Right forelimb (tissue), 1 donor: ENCODE data around the gene CCBE1.
"Not testable (repeated sequence)": the region's sequence is repeated elsewhere in the genome, so short reads cannot be mapped to it uniquely, and the experiment has no call there.

Source experiments
- DNase-seq: peaks from one replicate; pipeline ENCODE4 v3.0.0-alpha.2; 2018

CCBE1 gene

DNA sequence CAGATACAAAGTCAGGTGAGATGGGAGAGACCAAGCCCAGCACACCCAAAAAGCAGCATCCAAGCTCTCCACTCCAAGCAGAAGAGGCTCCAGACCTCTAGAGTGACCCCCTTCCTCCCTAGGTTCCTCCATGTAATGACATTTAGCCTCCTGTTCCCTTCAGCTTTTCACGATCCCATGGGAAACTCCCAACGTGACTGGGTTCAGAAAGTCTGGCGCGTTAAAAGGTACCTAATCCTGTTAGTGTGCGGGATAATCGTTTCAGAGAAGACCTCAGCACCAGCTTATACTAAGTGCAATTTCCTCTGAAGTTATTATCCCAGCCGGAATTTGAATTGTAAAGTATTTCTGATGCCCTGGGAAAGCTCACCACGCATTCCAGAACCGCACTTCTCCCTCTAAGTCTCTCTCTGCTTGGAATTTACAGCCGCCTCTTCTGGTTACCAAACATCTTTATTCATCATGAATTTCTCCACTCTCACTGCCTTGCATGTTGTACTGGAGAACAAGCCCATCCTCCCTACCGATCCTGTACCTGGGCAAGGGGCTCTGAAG, 46.9 kb downstream of the CCBE1 start:
- DNase-seq, result no peak

DNA sequence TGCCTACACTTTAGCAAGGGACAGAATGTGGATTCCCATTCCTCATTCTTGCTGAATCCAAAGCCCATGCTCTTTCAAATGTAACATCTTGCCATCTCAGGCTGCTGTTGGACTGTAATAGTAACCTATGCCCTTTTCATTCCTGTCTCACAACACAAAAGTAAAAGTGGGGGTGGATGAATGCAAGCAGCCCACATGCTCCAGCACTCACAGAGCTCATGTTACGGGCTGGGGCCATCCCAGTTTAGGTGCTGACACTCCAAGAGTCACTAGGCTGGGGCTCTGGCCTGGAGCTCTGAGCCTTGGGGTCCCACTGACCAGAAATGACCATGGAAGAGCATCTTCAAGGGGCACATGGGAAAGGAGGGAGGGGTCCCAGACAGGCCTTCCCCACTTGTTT, 47.6 kb downstream of the CCBE1 start:
- DNase-seq, result no peak

DNA sequence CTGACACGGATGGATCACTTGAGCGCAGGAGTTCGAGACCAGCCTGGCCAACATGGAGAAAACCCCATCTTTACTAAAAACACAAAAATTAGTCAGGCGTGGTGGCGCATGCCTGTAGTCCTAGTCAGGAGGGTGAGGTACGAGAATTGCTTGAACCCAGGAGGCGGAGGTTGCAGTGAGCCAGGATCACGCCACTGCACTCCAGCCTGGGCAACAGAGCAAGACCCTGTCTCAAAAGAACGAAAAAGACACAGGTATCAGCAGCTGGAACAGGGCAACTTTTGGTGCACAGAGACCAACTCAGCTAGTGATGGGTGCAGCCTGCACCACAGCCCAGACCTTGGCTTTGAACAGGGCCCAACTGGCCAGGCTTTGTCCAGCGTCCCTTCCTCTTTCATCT, 48.8 kb downstream of the CCBE1 start:
- DNase-seq, result not testable (repeated sequence)

DNA sequence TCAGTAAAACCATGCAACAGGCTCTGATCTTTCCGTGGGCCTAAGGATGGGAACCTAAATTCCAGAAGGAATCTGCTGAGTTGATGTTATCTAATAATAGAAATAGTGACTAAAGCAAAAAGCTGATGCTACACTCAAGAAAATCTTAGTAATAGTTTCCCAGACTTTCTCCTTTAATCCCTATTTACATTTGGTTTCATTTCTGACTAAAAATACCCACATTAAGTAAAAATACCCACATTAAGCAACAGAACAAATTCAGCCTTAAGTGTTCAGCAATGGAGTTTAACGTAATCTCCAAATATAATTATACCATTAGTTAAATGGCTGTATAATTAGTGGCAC, 50.3 kb downstream of the CCBE1 start:
- DNase-seq, result no peak

DNA sequence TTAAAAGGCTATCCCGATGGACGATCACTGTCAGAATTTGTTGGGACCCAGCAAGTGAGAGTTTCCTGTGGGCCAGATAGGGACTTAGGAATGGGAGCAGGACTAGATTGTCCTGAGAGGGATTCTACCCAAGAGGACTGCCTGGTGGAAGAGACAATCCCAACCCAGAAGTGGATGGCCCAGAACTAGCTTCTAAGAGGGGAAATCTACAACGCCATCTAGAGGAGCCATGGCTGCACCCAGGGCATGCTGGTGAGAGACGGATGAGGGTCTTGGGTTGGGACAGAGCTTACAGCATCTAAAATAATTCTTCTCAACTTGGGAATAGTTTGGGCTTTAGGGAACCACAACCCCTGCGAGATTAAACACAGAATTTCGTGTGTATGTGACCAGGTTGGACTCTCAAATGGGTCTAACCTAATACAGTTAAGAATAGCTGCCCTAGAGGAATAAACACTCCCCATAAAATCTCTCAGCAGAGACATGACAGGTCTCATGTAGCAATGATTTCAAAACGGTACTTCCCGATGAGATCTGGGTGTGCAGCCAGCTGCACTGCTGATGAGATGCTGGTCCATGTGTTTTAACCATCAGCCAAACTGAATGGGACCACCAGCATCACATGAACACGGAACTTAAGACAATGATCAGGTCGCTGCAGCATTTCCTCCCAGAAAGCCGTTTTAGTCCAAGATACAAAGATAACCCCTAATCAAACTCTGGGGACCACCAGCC, 50.8 kb downstream of the CCBE1 start:
- no peak for DNase-seq

DNA sequence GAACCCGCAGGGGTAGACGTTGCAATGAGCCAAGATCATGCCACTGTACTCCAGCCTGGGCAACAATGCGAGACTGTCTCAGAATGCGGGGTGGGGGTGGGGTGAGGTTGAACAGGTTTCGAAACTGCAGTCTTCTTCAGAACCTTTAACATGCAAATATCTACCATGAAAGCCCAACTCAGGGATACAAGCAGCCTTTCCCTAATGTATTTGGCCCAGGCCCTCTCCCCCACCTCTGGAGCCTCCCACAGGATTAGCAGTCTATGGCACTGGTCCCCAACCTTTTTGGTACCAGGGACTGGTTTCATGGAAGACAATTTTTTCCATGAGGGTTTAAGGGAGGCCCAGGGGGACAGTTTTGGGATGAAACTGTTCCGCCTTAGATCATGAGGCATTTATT, 53.5 kb downstream of the CCBE1 start:
- DNase-seq, result no peak

DNA sequence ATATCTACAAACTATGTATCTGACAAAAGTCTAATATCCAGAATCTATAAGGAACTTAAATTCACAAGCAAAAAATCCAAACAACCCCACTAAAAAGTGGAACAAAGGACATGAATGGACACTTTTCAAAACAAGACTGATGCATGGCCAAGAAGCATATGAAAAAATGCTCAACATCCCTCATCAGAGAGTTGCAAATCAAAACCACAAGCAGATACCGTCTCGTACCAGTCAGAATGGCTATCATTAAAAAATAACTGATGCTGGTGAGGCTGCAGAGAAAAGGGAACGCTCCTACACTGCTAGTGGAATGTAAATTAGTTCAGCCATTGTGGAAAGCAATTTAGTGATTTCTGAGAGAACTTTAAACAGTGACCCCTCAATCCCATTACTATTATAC, 56.5 kb downstream of the CCBE1 start:
- no peak for DNase-seq

DNA sequence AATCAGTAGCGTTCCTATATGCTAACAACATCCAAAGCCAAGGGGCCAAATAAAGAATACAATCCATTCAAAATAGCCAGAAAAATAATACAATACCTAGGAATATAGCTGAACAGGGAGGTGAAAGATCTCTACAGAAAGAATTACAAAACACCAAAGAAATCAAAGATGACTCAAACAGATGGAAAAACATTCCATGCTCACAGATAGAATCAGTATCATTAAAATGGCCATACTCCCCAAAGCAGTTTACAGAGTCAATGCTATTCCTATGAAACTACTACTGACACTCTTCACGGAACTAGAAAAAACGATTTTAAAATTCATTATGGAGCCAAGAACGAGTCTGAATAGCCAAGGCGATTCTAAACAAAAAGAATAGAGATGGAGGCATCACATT, 57.4 kb downstream of the CCBE1 start:
- no peak for DNase-seq

DNA sequence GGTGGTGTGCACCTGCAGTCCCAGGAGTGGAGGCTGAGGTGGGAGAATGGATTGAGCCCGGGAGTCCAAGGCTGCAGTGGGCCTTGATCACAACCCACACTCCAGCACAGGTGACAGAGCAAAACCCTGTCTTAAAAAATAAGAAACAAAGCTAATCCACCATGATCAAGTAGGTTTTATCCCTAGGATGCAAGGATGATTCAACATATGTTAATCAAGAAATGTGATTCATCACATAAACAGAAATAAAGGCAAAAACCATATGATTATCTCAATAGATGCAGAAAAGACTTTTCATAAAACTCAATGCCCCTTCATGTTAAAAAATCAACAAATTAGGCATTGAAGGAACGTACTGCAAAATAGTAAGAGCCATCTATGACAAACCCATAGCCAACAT, 58.1 kb downstream of the CCBE1 start:
- DNase-seq, result no peak

DNA sequence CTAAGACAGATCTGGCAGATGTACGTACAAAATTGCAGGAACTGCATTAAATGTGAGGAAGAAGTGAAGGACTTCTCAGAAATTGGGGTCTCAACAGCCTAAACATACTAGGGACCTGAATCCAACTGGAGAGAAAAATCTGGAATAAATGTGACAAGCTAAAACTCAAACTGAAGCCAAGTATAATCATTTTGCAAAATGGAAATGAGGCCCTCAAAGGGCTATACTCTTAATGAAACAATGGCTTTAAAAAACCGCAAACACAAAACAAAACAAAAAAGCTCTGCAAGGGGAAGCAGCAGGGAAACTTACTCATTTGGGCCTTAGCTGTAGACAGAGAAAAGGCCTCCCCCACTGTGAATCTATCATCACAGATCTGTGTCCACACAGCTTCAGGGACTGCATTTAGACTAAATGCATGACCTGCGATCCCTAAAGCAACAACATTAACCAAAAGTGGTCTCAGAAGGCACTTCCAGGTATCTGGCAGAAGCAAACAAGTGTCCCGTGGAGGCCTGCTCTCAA, 63.2 kb downstream of the CCBE1 start:
- no peak for DNase-seq

DNA sequence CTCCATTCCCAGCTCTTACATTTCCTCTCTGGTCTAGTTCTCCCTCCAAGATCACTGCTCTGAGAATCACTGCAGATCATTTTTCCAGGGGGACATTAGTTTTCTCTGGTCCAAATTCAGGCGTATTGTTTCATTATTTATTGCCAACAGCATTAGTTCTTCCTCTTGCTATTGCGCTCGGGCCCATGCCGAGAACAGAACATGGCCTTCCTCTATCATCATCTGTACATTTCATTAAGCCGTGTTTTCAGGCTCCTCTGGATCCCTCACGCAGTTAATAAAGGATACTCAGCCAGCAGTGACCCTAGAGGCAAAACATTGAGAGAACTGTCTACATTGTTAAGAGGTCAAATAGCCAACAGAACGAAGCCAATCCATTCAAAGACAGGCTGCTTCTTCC, 63.9 kb downstream of the CCBE1 start:
- DNase-seq, result no peak

DNA sequence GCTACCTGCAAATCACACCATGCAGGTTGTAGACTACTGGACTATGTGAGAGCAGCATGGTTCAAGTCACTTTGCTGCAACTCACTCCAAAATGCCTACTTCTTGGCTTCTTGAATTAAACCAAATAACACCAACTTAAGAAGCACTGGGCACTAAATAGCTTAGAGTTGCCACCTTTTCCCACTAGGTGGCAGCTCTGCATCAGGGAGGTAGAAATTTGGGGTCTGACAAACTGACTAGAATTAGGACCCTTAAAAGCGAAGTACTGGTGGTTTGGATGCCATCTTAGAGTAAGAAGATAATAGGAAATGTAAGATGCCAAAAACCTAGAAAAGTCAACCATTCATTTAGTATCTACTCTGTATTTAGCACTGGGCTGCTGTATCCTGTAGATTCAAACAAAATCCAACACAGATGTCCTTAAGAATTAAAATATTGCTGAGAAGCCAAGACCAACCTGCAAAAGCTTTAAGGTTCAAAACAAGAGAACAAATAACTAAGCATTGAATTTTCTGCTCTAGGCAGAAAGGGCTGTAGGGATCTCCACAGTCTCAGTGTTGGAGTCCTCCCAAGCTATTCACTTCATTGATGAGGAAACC, 65.5 kb downstream of the CCBE1 start:
- DNase-seq, result no peak

DNA sequence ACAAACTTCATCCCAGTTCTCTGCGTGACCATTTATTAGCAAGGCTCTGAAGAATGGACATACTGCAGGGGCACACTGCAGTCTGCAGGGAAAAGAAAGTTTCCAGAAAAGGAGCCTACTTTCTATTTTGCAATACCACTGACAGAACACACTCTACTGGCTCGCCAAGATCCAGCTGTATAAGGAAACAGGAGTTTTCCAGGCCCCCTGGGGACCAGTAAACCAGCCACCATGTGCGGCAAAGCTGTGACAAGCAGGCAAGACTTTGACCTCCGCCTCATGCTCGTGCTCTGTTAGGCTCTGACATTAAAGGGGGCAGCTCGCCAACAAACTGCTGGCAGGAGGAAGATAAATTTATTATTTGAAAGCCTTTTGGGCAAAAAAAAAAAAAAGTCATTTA, 67.3 kb downstream of the CCBE1 start:
- DNase-seq, result no peak

DNA sequence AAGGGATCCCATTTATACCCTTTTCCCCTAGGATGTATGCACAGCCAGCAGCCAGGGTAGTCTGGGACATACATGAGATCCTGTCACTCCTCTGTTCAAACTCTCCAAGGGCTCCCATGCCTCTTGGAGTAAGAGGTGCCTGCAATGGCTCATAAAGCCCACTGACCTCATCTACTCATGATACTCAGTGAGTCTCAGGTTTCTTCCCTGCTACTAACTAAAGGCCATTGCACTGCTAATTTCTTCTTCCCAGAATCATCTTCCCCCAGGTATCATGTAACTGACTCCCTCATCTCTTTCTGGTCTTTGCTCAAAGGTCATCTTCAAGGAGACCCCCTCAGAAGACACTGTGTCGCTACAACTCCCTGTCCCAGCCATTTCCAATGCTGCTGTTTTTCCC, 68.2 kb downstream of the CCBE1 start:
- DNase-seq, result no peak

DNA sequence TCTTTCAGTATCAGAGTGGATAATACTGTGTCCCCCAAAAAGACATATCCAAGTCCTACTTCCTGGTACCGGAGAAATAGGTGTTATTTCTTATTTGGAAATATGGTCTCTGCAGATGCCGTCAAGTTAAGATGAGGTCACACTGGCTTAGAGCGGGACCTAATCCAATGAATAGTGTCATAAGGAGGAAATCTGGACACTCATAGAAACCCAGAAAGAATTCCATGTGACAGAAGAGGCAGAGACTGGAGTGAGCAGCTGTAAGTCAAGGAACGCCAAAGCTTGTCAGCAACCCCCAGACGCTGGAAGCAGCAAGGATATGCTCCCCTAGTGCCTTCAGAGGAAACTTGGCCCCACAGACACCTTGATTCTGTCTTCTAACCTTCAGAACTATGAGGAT, 69.8 kb downstream of the CCBE1 start:
- no peak for DNase-seq

DNA sequence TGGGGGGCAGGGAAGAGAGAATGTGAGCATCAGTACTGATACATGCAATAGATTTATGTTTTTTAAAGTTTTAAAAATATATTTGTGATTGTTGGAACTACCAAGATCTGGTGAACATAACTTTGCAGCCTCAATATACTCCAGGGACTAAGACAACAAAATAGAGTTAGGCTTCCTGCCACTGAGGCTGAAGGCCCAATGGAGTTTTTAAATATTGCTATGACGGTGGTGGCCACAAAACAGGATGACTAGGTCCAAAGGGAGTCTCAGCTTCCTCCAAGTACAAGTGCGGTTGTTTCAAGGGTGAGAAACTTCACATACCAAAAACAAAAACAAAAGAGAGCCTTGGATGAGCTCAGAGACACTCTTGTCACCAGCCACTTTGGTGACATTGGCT, 72.9 kb downstream of the CCBE1 start:
- DNase-seq, result no peak

DNA sequence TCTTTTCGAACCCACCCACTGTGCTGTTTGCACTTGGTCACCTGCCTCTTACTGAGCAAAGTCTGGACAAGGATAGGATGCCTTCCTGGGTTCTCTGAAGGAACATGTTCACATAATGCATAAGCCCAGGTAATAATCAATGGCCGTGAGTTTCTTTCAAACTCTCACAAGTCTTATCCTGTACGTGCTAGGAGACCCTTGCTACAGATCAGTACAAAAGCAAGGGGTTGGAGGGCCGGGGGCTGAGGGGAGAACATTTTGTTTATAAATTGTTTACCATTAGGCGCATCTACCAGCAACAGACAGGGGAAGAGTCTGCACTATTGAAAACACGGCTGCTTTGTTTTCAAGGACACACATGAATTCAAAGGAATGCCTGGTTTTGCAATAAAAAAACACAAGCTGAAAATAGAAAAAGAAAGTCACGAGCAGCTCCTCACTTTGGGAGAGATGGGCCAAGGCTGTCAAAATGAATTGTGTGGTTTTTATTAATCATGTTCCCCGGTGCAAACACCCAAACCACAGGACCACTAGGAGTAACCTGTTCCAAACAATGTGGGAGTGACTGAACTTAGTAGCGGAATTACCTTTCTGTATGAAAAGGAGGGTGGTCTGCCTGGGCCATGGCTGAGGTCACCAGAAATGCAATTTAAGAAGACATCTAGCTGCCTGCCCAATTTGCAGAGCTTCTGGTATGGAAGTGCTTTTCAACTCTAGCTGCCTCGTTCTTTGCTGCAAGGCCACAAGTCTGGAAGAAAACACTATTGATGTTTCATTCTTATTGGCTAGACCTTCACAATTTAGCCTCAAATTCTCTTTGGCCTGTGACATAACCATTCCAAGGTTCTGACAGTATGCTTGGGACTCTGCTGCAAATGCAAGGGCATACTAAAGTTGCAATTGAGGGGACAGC, 73.5 kb downstream of the CCBE1 start:
- DNase-seq, result no peak

DNA sequence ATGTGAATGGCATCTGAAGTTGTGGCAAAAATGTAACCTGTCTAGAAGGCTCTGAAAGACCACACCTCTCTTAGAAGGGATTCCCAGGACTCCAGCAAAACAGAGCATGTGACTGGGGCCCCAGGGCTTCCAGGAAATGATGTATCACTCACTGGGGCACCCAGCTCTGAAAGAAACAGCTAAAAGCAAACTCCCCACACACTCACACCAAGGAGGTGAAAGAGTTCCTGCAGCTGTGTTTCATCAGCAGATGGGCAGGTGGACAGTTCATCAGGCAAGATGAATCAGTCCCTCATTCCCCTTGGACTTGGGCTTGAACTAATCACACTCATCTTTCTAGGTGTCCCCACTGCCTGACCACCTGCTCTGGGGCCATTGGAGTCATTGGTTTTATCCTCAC, 76.2 kb downstream of the CCBE1 start:
- no peak for DNase-seq

DNA sequence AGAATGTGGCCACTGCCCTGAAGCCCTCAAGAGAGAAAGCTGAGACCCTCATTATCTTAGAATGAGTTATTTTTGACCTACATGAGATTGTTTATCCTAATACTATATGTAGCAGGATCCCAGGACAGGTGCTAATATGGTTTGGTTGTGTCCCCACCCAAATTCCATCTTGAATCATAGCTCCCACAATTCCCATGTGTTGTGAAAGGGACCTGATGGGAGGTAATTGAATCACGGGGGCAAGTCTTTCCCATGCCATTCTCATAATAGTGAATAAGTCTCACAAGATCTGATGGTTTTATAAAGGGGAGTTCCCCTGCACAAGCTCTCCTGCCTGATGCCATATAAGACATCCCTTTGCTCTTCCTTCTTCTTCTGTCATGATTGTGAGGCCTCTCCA, 76.8 kb downstream of the CCBE1 start:
- DNase-seq, result no peak

DNA sequence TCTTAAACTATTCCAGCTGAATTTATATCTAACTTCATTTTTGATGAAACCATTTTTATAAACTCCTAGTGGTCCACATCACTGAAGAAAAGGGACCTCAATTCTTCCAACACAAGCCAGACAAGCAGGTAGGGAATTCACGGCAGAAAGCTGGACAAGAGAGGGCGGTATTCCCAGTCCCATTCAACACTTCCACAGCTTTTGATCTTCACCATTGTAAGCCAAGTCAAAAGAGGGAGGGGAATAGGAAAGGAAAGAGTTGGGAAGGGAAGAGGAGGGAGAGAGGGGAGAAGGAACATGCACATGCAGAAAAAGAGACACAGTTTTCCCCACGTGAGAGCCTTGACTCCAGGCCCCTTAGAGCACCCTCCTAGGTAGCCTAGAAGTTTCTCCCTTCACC, 77.4 kb downstream of the CCBE1 start:
- DNase-seq, result no peak

DNA sequence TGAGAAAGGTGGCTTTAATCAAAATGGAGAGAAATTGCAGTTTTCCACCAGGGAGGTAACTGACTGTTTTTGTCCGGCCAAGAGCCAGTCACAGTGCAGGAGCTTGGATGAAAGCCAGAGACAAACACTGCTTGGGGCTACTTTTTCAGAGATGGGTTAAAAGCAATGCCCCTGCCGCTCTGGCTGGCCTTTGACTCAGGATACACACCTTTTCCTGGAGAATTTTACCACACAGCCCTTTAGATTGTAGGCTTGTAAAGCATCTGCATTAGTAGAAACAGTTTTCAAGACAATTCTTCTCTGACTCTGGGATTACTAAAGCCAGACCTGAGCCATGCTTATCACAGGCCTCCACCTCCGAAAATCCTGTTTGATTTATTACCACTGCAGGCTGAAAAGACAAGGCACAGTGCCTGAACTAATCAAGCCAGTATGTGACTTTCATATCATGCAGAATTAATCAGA, 79.7 kb downstream of the CCBE1 start:
- DNase-seq, result no peak

DNA sequence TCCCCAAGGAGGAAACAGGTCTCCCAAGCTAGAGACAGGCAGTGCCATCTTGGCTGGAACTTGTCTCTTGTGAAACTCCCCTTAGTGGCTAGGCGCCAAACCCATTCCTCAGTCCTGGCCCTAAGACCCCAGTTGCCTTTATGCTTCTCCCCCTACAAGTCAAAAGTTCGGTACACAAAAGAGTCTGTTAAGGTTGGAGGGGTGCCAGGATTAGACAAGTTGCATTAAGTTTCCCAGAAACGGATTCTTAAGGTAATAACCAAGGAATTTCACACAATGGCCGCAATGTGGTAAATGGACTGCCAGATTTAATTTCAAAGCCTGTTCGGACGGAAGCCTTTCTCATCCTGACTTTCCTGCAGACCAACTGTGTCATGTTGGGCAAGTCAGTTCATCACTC, 80.7 kb downstream of the CCBE1 start:
- no peak for DNase-seq

DNA sequence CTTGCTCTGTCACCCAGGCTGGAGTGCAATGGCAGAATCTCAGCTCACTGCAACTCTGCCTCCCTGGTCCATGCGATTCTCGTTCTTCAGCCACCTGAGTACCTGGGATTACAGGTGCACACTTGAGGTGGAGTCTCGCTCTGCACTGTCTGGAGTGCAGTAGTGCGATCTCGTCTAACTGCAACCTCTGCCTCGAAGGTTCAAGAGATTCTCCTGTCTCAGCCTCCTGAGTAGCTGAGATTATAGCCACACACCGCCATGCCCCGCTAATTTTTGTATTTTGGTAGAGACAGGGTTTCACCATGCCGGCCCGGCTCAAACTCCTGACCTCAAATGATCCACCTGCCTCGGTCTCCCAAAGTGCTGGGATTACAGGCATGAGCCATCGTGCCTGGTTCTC, 83.3 kb downstream of the CCBE1 start:
- no peak for DNase-seq
